HUDEP-2 (cell line): ENCODE measurements around the gene ZNF486.
"Not testable (repeated sequence)": the region's sequence is repeated elsewhere in the genome, so short reads cannot be mapped to it uniquely, and the experiment has no call there.

ENCODE experiments used
- DNase-seq, 76 experiments: peaks; one replicate each; lab custom pipeline; 2025; ENCODE audit not compliant: unreplicated experiment in 76 of 76; lab: John Stamatoyannopoulos, UW

The ZNF486 gene

DNA sequence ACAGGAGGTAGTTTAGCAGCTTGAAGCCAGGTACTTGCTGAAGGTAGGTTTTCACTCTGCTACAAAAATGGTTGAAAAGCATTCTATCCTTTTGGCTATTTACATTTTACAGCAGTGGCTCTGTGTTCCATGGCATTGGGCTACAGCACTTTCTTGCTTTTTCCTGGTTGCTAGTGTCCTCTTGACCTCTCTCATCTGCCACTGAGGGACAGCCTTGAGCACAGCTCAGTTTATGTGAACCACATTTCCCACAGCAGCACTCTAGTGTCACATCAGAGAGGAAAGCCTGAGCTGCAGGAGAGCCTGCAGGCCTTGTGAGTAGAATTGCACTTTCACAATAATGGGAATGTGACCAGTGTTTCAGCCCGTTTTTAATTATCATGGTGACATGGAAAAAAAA is 54.6 kb downstream of the ZNF486 start:
- not testable (repeated sequence) for DNase-seq

GRCh38 chr19:20233105-20233504 is 66.1 kb downstream of the ZNF486 start:
- DNase-seq = no peak

DNA sequence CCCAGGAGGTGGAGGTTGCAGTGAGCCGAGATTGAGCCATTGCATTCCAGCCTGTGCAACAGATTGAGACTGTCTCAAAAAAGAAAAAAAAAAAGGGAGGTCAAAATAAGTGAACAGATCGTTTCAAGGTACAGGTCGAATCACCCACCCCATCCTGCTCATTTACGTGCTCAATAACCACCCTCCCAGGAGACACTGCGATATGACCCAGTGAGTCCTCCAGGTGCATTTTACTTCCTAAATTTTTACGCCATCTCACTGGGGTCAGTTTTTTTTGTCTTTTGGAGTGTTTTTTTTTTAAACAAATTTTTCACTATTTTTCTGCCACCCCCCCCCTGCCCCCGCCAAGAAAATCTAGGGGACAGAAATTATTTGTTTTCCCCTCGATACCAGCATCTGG is 68.1 kb downstream of the ZNF486 start:
- DNase-seq = no peak

DNA sequence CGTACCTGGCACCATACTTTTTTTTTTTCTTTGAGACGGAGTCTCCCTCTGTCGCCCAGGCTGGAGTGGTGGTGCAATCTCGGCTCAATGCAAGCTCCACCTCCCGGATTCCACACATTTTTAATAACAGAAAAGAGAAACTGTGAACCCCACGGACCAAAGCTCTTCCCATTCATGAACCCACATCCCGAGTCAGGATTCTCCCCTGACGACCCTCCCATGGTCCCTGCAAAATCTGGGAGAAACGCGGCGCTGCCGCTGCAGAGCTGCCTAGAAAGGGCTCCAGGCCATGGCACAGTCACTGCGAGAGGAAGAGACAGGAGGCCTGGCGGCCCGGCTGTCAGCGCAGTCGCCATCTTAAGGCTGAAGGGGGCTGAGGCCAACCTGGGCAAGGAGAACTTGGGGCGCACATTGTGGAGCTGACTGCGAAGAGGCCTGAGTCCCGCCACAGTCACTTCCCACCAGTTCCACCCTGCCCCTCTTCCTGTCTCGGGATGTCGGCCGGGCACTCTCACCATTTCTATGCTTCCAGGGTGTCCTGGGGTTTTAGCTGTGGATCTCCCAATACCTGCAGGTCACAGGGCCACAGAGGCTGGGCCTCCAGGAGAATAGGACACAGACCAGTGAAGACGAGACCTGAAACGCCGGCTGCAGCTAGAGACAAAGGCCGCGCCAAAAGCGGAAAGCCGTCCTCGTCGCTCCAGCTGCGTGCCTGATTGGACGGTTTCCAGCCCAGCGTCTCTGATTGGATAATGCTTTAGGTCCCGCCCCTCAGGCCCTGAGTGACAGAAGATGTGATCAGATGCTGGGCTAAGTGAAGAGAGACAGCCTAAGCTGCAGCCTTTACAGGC is 71.0 kb downstream of the ZNF486 start:
- DNase-seq = no peak

DNA sequence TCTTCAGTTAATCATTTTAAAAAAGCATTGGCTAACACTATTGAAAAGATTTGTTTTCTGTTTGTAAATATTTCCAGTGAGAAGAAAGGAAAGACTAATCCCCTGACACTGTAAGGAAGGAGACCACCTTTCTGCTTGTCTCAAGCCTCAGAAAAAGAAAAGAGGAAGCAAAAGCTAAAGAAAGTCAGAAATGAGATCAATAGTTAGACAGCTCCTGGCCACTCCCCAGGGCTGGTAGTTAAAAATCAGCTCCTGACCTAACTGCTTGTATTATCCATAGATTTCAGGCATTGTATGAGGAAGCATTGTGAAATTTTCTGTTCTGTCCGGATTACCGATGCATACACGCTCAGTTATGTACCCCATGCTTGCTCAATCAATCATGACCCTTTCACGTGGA is 76.6 kb downstream of the ZNF486 start:
- no peak for DNase-seq

DNA sequence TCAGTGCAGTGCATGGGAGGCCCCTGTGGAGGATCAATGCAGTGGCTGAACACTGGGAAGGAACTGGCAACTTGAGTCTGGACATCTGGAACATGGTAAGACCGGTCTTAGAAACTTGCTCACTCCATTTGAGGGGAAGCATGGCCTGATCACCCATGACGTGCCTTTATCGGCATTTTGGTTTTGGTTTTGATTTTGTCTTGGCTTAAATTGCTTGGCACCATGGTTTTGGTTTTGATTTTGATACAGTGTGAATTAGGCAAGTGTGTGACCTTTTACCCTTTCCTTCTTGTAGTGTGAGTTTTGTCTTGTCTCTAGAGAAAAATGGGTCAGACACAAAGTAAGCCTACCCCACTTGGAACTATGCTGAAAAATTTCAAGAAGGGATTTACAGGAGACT is 77.3 kb downstream of the ZNF486 start:
- DNase-seq = no peak

GRCh38 chr19:20245309-20245708 is 78.3 kb downstream of the ZNF486 start:
- no peak for DNase-seq

- no peak for DNase-seq
Observed at GRCh38 chr19:20247016-20247683, 80.1 kb downstream of the ZNF486 start.

DNA sequence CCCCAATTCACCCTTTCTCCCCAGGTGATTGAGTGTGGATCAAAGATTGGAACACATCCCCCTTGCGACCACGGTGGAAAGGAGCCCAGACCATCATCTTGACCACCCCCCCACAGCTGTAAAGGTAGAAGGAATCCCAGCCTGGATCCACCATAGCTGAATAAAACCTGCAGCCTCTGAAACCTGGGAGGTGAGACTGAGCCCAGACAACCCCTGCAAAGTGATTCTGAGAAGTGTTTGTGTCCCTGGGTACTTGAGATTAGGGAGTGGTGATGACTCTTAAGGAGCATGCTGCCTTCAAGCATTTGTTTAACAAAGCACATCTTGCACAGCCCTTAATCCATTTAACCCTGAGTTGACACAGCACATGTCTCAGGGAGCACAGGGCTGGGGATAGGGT is 81.2 kb downstream of the ZNF486 start:
- not testable (repeated sequence) for DNase-seq
